H9 (cell line): ENCODE measurements around the gene EVC. TPM values are rescaled to one million over a fixed set of nuclear protein-coding genes. Genes with fewer than 3 reads are reported as not detected.

ENCODE experiments used
- DNase-seq: peaks from one replicate; pipeline ENCODE4 v3.0.0-alpha.2; 2017
- H2AFZ ChIP-seq: one replicate; pipeline ENCODE4 v1.6.1; 2013; ENCODE audit warnings: mild to moderate bottlenecking, low read length, control low read depth, moderate library complexity
- H2AK5ac ChIP-seq: 2 replicates; pipeline ENCODE4 v1.6.1; 2013; ENCODE audit warnings: low read length, control low read depth, mixed read lengths; ENCODE audit not compliant: insufficient read length
- H2BK120ac ChIP-seq: one replicate; pipeline ENCODE4 v1.6.1; 2013; ENCODE audit warnings: low read depth, mild to moderate bottlenecking, low read length, control low read depth, inconsistent platforms; ENCODE audit not compliant: poor library complexity, severe bottlenecking
- H2BK12ac ChIP-seq: 2 replicates; pipeline ENCODE4 v1.6.1; 2013; ENCODE audit warnings: low read length, control low read depth, mixed read lengths, low read depth; ENCODE audit not compliant: insufficient read length
- H2BK15ac ChIP-seq: 2 replicates; pipeline ENCODE4 v1.6.1; 2013; ENCODE audit warnings: low read depth, low read length, control low read depth
- H2BK20ac ChIP-seq: one replicate; pipeline ENCODE4 v1.6.1; 2013; ENCODE audit warnings: low read depth, mild to moderate bottlenecking, low read length, control low read depth, inconsistent platforms; ENCODE audit not compliant: poor library complexity, severe bottlenecking
- H2BK5ac ChIP-seq: 2 replicates; pipeline ENCODE4 v1.6.1; 2013; ENCODE audit warnings: low read length, control low read depth, mixed read lengths; ENCODE audit not compliant: insufficient read length
- H3K14ac ChIP-seq: 2 replicates; pipeline ENCODE4 v1.6.1; 2013; ENCODE audit warnings: low read length, control low read depth; ENCODE audit not compliant: insufficient read depth
- H3K18ac ChIP-seq: 2 replicates; pipeline ENCODE4 v1.6.1; 2013; ENCODE audit warnings: low read depth, mild to moderate bottlenecking, mixed read lengths, low read length, control low read depth; ENCODE audit not compliant: insufficient read length
- H3K23ac ChIP-seq: 2 replicates; pipeline ENCODE4 v1.6.1; 2013; ENCODE audit warnings: low read length, control low read depth, mixed read lengths, low read depth; ENCODE audit not compliant: insufficient read length
- H3K23me2 ChIP-seq: 2 replicates; pipeline ENCODE4 v1.6.1; 2013; ENCODE audit warnings: low read depth, mild to moderate bottlenecking, mixed read lengths, low read length, control low read depth; ENCODE audit not compliant: insufficient read length, poor library complexity, severe bottlenecking
- H3K27ac ChIP-seq: 2 replicates; pipeline ENCODE4 v1.5.1; 2013; ENCODE audit warnings: low read length, control low read depth, mixed read lengths, low read depth; ENCODE audit not compliant: insufficient read length
- H3K27me3 ChIP-seq: 2 replicates; pipeline ENCODE4 v1.6.1; 2013; ENCODE audit warnings: low read length, control low read depth, inconsistent platforms; ENCODE audit not compliant: insufficient read depth
- H3K4ac ChIP-seq: 2 replicates; pipeline ENCODE4 v1.6.1; 2013; ENCODE audit warnings: low read depth, mild to moderate bottlenecking, control low read depth, inconsistent platforms, low read length, moderate library complexity
- H3K4me1 ChIP-seq: 2 replicates; pipeline ENCODE4 v1.6.1; 2013; ENCODE audit warnings: low read length, control low read depth, inconsistent platforms; ENCODE audit not compliant: insufficient read depth
- H3K4me2 ChIP-seq: 2 replicates; pipeline ENCODE4 v1.6.1; 2013; ENCODE audit warnings: low read length, control low read depth, mixed read lengths; ENCODE audit not compliant: insufficient read length, insufficient read depth
- H3K56ac ChIP-seq: 2 replicates; pipeline ENCODE4 v1.6.1; 2013; ENCODE audit warnings: low read depth, mild to moderate bottlenecking, mixed read lengths, low read length, control low read depth; ENCODE audit not compliant: insufficient read length
- H3K79me1 ChIP-seq: 2 replicates; pipeline ENCODE4 v1.6.1; 2013; ENCODE audit warnings: low read depth, mild to moderate bottlenecking, moderate library complexity, low read length, control low read depth, inconsistent platforms; ENCODE audit not compliant: insufficient read depth, poor library complexity, severe bottlenecking
- H3K79me2 ChIP-seq: 2 replicates; pipeline ENCODE4 v1.6.1; 2013; ENCODE audit warnings: low read length, control low read depth, inconsistent platforms; ENCODE audit not compliant: insufficient read depth
- H3K9ac ChIP-seq: 2 replicates; pipeline ENCODE4 v1.6.1; 2013; ENCODE audit warnings: low read length, control low read depth, mixed read lengths; ENCODE audit not compliant: insufficient read length; ENCODE audit errors: extremely low read depth
- H3K9me3 ChIP-seq: one replicate; pipeline ENCODE4 v1.6.1; 2013; ENCODE audit warnings: low read depth, low read length, inconsistent platforms; ENCODE audit not compliant: control insufficient read depth
- H3T11ph ChIP-seq: one replicate; pipeline ENCODE4 v1.6.1; 2013; ENCODE audit warnings: mild to moderate bottlenecking, low read length, control low read depth, inconsistent platforms
- H4K20me1 ChIP-seq: one replicate; pipeline ENCODE4 v1.6.1; 2013; ENCODE audit not compliant: control insufficient read depth, insufficient read length, insufficient read depth
- H4K5ac ChIP-seq: 2 replicates; pipeline ENCODE4 v1.6.1; 2013; ENCODE audit warnings: low read depth, mild to moderate bottlenecking, mixed read lengths, low read length, control low read depth; ENCODE audit not compliant: insufficient read length
- H4K8ac ChIP-seq: replicated peaks from 2 replicates; pipeline ENCODE4 v1.6.1; 2013; ENCODE audit warnings: low read length, control low read depth, mixed read lengths, low read depth; ENCODE audit not compliant: insufficient read length
- H4K91ac ChIP-seq: 2 replicates; pipeline ENCODE4 v1.6.1; 2013; ENCODE audit warnings: low read depth, mild to moderate bottlenecking, moderate library complexity, mixed read lengths, low read length, control low read depth; ENCODE audit not compliant: insufficient read length
- H3K27ac Mint-ChIP-seq, 3 experiments: 2 replicates in 2 of 3; 3 replicates in 1 of 3; pipeline ENCODE4 v1.8.0; 2020 to 2021; ENCODE audit warnings: mixed read lengths in 3 of 3, mild to moderate bottlenecking in 1 of 3, moderate library complexity in 1 of 3
- H3K27me3 Mint-ChIP-seq: 2 replicates; pipeline ENCODE4 v1.8.0; 2021; ENCODE audit warnings: low read depth, mild to moderate bottlenecking, moderate library complexity, mixed read lengths
- H3K36me3 Mint-ChIP-seq, 3 experiments: 2 replicates in 2 of 3; 3 replicates in 1 of 3; pipeline ENCODE4 v1.8.0; 2020 to 2021; ENCODE audit warnings: low read depth in 3 of 3, mixed read lengths in 3 of 3; ENCODE audit not compliant: insufficient read depth in 1 of 3
- H3K4me1 Mint-ChIP-seq, 2 experiments: 2 replicates each; pipeline ENCODE4 v1.8.0; 2020; ENCODE audit warnings: mixed read lengths in 2 of 2
- H3K4me3 Mint-ChIP-seq, 2 experiments: 2 replicates in 1 of 2; 3 replicates in 1 of 2; pipeline ENCODE4 v1.8.0; 2020 to 2021; ENCODE audit warnings: mild to moderate bottlenecking in 2 of 2, mixed read lengths in 2 of 2, moderate library complexity in 1 of 2
- H3K9me3 Mint-ChIP-seq, 2 experiments: 2 replicates in 1 of 2; 3 replicates in 1 of 2; pipeline ENCODE4 v1.8.0; 2020; ENCODE audit warnings: mild to moderate bottlenecking in 2 of 2, mixed read lengths in 2 of 2, moderate library complexity in 1 of 2
- CTCF ChIP-seq: fragments of 200-600 bp; sonication (generic); conservative IDR thresholded peaks from 3 replicates; pipeline ENCODE4 v1.8.0; 2021; ENCODE audit warnings: antibody characterized with exemption, mild to moderate bottlenecking
- WGBS: extraction: QIAGEN DNeasy Blood & Tissue Kit; methylation state at CpG from one replicate; pipeline ENCODE4 v1.1.7; 2013; ENCODE audit warnings: missing lambda C conversion rate, low lambda C conversion rate, mixed read lengths; ENCODE audit not compliant: insufficient read length; ENCODE audit errors: extremely low coverage; 5-methylcytosine and 5-hydroxymethylcytosine counted together
- total RNA-seq: library from RNA; stranded (reverse); gene quantifications from 2 replicates; pipeline ENCODE4 v1.2.1, GENCODE V29; 2021

Gene EVC
- total RNA-seq, 1 experiment from 2014 or later, result 10.1 TPM

GRCh38 chr4:5783486-5783885 is 72.5 kb downstream of the EVC start:
- no peak overlapping the region for H4K5ac ChIP-seq
- no peaks in the 10 kb centered on the region for H3K27me3 Mint-ChIP-seq
- H4K8ac ChIP-seq, result no peak overlapping the region
- H2AFZ ChIP-seq, result no peak overlapping the region
- peak; percentile 20 for DNase-seq
- H3K23ac ChIP-seq, result no peak overlapping the region
- peak overlapping the region in 1 of 3 experiments; percentile 79; a peak in 1 of 7 replicates for H3K27ac Mint-ChIP-seq
- peaks cover 0 to 3% of the 10 kb centered on the region in 2 experiments; a peak in 2 of 5 replicates for H3K9me3 Mint-ChIP-seq
- no peak overlapping the region for H4K91ac ChIP-seq
- H3K18ac ChIP-seq, result no peak overlapping the region
- no peak overlapping the region for H3K56ac ChIP-seq
- H3K4me1 Mint-ChIP-seq, result peaks cover 15 to 16% of the 10 kb centered on the region in 2 experiments; a peak in 3 of 4 replicates
- H3K9me3 ChIP-seq, result no peaks in the 10 kb centered on the region
- H3K27ac ChIP-seq, result no peak overlapping the region
- H3K79me1 ChIP-seq, result no peaks in the 10 kb centered on the region
- no peak overlapping the region for H2BK12ac ChIP-seq
- no peaks in the 10 kb centered on the region for H4K20me1 ChIP-seq
- no peak overlapping the region for H2AK5ac ChIP-seq
- no peak overlapping the region for H2BK15ac ChIP-seq
- no peak overlapping the region for H3K14ac ChIP-seq
- H3K4me3 Mint-ChIP-seq, result no peak overlapping the region
- H3K4me1 ChIP-seq, result no peaks in the 10 kb centered on the region
- H3K4ac ChIP-seq, result no peak overlapping the region
- H3K9ac ChIP-seq, result no peak overlapping the region
- H3K79me2 ChIP-seq, result 0 out of 2 replicates have a peak, but pooled peaks cover 2% of the 10 kb centered on the region
- TF ChIP-seq CTCF, result no peak
- no peak overlapping the region for H3K4me2 ChIP-seq
- no peaks in the 10 kb centered on the region for H3K27me3 ChIP-seq
- no peak overlapping the region for H2BK120ac ChIP-seq
- no peaks in the 10 kb centered on the region for H3K23me2 ChIP-seq
- WGBS, result no CpG with 5 or more reads among the region's 14 CpGs
- no peak overlapping the region for H2BK5ac ChIP-seq
- H3K36me3 Mint-ChIP-seq, result peaks cover 28 to 37% (median 33%) of the 10 kb centered on the region in 3 experiments
- no peak overlapping the region for H2BK20ac ChIP-seq
- no peak overlapping the region for H3T11ph ChIP-seq
